Measurements from ENCODE around the gene PDK1.

GRCh38 chr2:172510548-172510947 lies 45.3 kb upstream of the PDK1 start:
- TF ChIP-seq CTCF (IDR thresholded peaks at IDR 0.05), result no peak
- no peak for TF ChIP-seq EZH2phosphoT487 (IDR thresholded peaks at IDR 0.05)
- TF ChIP-seq EZH2 (IDR thresholded peaks at IDR 0.05), result no peak
